NCI-H1105 (cell line): Measurements from ENCODE around the gene TRIM74.
"Not testable (repeated sequence)": the region's sequence is repeated elsewhere in the genome, so short reads cannot be mapped to it uniquely, and the experiment has no call there.

Source experiments
- DNase-seq: peaks from one replicate; lab custom pipeline; 2025; lab: John Stamatoyannopoulos, UW

Gene TRIM74

DNA sequence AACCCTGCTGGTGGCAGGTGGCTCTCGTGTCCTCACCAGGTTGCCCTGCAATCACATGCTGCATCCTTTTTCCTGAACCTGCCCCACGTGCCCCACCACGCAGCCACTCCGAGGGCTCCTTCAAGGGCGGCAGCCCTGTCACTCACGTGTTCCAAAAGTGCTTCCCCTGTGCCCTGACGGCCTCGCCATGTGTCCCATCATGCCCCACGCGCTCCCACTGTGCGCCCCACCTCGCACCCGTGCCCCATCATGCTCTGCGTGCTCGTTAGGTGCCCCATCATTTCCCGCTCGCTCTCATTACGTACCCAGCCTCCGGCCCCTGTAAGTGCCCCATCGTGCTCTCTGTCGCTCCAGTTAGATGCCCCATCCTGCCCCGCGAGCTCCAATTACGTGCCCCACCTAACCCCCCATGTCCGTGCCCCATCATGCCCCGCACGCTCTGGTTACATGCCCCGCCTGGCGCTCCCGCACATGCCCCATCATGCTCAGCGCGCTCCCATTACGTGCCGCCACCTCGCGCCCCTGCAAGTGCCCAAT lies at the start of gene TRIM74:
TRIM74 (minus strand) TSS at position 487 of the 537 bp plus-strand sequence. CDS start 3,309 bp downstream, outside the sequence.
- not testable (repeated sequence) for DNase-seq

DNA sequence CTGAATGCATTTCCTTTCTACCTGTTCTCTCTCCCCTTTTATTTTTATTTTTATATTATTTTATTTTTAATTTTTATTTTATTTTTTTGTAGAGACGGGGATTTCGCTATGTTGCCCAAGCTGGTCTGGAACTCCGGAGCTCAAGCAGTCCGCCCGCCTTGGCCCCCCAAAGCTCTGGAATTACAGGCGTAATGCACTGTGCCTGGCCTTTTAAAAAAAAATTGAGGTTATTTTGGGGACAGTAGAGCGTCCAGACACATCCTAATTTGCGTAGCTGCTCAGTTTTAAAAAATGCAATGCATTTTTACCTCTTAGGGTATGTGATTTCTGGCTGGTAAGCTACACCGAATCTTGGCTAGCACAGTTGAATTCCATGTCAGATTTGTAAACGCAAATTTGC lies 37.2 kb upstream of the TRIM74 start:
- not testable (repeated sequence) for DNase-seq

DNA sequence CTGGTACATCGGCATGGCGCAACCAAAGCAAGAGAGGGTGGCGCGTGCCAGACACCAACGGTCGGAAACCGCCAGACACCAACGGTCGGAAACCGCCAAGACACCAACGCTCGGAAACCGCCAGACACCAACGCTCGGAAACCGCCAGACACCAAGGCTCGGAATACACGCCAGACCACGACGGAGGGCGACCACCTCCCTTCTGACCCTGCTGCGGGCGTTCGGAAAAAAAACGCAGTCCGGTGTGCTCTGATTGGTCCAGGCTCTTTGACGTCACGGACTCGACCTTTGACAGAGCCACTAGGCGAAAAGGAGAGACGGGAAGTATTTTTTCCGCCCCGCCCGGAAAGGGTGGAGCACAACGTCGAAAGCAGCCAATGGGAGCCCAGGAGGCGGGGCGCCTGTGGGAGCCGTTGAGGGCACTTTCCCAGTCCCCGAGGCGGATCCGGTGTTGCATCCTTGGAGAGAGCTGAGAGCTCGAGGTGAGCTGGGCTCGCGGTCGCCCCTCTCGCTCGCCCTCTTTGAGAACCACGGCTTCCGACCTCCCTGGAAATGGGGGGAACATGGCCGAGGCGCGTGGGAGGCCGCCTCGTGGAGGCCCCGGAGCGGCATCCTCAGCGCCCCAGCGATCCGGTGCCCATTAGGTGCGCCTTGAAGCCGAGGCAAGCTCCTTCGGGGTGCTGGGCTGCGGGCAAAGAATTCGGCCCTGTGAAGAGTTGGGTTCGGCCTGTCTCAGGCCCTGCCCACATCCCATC lies 36.6 kb upstream of the TRIM74 start:
- DNase-seq, result not testable (repeated sequence)

DNA sequence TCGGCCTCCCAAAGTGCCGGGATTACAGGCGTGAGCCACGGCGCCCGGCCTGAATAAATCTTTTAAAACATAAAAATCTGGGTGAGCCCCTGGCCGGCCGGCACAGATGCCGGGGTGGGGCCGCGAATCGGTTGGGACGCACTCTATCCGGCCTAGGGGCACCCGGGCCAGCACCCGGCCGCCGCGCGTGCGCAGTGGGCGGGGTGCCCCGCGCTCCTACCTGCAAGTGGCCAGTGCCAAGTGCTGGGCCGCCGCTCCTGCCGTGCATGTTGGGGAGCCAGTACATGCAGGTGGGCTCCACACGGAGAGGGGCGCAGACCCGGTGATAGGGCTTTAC lies 36.1 kb upstream of the TRIM74 start:
- DNase-seq, result not testable (repeated sequence)

DNA sequence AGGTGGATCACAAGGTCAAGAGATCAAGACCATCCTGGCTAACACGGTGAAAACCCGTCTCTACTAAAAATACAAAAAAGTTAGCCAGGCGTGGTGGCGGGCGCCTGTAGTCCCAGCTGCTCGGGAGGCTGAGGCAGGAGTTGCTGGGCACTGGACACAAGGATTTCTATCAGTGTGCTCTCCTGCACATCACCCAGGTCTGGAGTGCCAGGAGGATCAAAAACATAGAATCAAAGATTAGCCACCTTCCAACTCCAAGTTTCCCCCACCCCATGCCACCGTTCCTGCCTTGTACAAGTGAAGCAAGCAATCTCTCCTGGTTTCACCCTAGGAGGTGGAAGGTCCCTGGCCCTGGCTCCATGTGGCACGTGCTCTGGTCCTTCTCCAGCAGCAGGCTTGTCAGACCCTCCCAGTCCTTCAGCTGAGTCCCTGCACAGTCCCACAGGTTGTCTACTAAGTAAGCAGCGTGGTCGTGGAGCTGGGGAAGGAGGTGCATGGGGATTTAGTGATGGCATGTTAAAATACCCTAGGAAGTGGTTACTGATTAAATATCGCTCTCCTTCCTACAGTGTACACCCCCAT lies 28.7 kb upstream of the TRIM74 start:
- not testable (repeated sequence) for DNase-seq

DNA sequence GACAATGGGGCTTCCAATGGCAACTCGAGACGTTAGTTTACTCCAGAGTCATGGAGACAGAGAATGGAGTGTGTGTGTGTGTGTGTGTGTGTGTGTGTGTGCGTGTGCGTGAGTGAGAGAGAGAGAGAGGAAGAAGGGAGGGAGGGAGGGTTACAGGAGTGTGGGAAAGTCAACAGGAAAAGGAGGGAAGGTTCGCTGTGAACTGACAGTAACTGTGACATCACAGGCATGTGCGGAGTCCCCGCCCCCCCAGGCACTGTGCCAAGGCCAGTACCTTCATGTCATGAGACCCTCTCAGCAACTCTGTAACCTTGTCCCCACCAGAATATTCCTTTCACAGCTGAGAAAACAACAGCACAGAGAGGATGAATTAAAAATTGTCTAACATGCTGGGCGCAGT lies 28.2 kb upstream of the TRIM74 start:
- DNase-seq, result not testable (repeated sequence)

DNA sequence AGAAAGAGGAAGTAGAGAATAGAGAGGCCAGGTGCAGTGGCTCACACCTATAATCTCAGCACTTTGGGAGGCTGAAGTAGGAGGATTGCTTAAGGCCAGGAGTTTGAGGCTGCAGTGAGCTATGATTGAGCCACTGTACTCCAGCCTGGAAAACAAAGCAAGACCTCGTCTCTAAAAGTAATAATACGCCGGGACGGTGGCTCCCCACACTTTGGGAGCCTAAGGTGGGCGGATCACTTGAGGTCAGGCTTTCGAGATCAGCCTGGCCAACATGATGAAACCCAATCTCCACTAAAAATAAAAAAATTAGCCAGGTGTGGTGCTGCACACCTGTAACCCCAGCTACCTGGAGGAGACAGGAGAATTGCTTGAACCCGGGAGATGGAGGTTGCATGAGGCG lies 26.2 kb upstream of the TRIM74 start:
- not testable (repeated sequence) for DNase-seq

DNA sequence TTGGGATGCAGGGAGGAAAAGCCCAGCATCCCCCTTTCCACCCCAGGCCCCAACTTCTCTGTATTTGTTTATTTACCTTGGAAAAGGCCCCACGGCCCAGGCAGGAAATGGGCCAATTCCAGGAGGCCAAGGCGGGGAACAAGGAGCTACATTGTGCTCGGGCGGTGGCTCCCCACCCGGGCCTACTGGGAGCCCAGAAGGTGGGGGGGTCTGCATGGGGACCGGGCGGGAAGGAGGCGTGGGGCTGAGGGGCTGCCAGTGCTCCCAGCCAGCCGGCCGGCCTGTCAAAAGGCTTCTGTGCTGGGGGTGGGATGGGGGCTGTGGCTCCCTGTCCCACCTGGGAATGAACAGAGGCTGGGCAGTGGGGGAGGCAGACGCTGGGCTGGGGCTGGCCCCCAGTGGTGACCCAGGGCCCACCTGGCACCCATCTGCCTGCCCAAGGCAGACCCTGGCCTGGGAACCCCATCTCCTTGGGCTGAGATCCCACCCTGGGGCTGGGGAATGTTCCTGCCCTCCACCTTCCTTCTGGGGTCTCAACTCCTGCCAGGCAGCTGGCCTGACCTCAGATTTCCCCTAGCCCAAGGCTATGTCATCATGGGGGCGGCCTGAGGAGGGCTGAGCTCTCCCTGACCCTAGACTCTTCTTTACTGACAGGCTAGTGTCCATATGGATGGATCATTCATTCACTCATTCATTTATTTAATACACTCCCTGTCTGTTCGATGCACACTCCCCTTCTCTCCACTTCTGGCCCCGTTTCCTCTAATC lies 21.1 kb upstream of the TRIM74 start:
- DNase-seq, result not testable (repeated sequence)

DNA sequence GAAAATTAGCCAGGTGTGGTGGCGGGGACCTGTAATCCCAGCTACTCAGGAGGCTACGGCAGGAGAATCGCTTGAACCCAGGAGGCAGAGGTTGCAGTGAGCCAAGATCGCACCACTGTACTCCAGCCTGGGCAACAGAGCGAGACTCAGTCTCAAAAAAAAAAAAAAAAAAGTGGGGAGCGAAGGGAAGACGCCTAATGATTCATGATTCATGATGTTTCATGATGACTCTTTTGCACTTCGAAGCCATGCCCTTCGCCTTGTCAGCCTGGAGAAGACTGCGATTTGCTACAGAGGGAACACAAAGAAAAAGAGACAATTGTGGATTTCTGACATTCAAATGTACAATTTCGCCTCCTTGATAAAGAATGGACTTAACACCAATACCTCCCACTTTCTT lies 12.8 kb upstream of the TRIM74 start:
- DNase-seq, result not testable (repeated sequence)

DNA sequence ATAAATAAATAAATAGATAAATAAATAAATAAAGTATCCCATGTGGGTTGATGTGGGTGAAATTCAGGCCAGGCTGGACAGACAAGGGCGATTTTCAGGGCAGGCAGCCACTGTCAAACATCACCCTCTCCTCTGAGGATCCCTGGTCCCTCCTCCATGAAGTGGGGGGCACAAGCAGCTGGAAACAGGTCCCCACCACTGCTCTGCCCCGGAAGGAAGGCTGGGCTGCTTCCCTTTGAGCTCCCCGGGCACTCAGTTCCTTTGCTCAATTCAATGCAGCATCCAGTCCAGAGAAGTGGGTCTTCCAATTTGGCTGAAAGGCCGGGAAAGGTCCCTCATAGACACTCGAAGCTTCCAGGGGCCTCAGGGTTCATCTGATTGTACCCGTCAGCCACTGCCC lies 11.1 kb upstream of the TRIM74 start:
- not testable (repeated sequence) for DNase-seq

DNA sequence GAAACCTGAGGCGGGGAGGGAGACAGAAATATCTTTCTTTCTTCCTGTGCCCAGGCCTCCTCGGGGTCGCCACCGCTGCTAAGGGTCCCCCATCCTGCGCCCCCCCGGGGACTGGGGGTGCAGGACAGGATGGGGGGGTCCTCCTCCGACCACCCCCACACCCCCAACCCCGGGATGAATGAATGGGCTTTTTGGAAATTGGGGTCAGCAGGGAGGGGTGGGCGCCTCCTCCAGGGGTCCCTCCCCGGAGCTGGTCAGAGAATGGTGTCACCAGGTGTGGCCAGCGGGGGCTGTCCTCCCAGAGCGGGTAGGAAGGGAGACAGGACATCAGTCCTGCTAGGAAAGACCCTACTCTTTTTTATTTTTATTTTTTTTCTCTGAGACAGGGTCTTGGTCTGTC lies 7.2 kb upstream of the TRIM74 start:
- not testable (repeated sequence) for DNase-seq

DNA sequence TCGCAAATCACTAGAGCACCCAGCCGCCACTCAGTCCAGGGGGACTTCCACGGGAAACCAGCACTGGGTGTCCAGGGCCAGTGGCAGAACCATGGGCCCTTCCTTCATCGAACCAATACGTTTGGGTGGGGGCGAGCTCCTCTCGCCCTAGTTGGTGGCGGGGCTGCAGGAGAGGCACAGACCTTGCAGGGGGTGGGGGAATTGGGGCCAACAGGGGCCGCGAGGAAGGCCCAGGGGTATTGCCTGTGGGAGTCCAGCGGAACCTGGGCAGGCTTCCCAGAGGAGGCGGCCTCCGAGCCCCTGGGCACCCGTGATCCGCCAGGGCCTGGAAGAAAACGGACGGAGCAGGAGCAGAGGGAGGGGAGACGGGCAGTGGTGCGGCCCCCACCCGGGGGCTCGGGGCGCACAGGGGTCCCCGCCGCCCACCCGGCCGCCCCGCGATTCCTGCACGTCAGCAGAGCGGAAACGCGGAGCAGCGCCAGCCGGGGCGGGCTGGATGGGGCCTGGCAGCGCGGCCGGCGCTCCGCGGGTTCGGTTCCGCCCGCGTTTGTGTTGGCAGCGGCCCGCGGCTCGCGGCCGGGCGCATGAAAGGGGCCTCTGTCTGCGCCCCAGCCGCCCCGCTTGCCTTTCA lies 6.5 kb upstream of the TRIM74 start:
- not testable (repeated sequence) for DNase-seq

DNA sequence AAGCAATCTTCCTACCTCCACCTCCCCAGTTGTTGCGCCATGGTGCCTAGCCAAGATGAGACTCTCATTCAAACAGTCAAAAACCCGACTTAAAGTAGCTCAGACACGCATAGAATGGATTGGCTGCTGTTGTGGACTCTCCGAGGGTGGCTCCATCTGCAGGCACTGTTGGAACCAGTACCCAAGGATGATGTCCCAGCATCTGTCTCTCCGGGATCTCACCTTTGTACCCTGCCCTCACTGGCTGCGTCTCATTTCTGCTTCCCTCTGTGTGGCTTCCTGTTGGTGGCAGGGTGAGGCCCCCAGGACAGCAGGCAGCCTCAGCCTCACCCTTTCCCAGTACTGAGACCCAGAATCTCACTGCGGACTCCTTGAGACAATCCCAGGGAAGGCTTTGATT lies 5.5 kb upstream of the TRIM74 start:
- not testable (repeated sequence) for DNase-seq

DNA sequence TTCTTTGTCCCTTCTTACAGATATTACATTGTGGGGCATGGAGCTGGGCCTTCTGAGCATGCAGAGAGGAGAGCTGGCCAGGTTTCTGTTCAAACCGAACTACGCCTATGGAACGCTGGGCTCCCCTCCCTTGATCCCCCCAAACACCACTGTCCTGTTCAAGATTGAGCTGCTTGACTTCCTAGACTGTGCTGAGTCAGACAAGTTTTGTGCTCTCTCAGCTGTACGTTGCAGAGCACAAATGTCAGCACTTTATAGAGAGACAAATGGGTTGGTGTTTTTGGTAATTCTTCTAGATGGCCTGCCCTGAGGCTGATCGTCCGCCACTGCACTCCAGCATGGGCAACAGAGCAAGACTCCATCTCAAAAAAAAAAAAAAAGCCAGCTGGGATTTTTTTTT lies 2.2 kb upstream of the TRIM74 start:
- DNase-seq, result not testable (repeated sequence)

DNA sequence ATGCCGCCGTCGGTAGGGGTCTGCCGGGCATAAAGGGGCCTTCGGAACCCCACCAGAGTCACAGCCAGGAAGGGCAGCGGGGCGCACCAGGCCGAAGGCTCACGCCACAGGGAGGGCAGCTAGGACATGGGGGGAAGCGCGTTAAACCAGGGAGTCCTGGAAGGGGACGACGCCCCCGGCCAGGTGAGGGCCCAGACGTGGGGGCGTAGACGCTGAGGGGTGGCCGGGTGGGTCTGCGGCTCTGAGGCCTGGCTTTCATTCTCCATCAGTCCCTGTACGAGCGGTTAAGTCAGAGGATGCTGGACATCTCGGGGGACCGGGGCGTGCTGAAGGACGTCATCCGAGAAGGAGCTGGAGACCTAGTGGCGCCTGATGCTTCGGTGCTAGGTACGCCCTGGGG lies 422 bp upstream of the TRIM74 start:
- DNase-seq, result not testable (repeated sequence)

DNA sequence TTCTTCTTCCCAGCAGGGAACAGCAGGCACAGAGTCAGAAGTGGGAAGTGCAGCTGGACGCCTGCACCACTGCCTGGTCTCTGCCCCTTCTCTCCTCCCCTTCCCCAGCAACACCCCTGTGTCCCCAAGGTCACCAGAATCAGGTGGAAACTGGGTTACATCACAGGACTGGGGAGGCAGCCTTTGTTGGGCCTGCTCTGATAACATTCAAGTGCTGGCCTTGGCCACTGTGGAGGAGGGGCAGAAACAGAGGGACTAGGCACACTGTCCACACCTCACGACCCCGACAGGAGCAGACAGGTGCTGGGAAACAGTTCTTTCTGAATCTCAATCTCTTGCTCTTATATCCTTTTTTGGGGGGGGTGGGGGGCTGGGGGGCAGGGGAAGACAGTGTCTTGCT lies 2.4 kb downstream of the TRIM74 start:
- DNase-seq, result not testable (repeated sequence)

DNA sequence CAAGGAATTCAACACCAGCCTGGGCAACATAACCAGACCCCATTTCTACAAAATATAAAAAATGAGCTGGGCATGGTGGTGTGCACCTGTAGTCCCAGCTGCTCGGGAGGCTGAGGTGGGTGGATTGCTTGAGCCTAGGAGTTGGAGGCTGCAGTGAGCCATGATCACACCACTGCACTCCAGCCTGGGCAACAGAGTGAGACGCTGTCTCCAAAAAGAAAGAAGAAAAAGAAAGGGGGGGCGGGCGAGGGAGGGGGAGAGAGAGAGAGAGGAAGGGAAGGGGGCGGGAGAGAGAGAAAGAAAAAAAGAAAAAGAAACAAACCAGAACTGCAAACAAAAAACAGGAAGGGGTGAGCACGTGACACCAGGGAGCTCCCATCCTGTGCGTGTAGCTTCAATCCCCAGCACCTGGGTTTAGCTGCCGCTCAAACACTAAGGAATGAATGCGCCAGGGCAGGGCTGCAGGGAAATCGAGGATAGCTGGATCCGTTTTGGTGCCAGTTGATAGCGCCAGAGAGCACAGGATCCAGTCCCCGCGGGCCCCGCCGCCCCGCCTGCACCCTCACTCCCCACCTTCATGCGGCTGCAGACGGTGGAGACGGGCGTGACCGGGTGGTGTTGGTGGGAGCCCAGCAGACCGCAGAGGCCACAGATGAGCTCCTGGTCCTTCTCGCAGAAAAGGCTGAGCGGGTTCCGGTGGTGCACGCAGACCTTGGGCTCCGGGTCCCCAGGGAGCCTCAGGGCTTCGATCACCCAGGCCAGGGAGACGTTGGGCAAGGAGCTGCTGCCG lies 3.9 kb downstream of the TRIM74 start:
- not testable (repeated sequence) for DNase-seq

DNA sequence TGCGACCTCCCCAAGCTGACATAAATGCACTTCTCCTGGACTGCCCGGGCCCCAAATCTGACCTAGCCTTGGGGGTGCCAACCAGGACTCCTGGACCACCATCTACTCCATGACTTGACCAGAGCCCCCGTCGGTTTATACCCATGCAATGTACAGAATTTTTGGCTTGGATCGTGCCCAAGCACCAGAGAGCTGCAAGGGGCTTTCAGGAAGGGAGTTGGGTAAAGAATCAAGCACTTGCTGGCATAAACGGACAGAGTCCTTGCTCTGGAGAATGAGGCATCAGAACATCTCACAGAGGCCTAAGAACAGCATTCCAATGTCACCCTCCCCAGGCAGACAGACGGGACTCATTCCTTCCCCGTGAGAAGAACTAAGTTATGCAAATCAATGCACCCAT lies 6.2 kb downstream of the TRIM74 start:
- DNase-seq, result not testable (repeated sequence)

DNA sequence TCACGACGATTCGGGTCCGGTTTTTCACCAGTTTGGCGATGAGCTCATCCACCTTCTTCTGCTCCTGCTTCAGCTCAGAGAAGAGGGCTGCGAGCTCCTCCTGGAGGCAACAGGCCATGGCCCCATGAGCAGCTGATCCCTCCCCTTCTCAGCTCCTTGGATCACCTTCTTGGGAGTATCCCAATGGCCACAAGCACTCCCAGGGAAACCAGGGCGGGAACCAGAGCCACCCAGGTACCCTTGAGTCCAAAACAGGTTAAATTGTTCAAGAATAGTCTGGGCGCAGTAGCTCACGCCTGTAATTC lies 8.0 kb downstream of the TRIM74 start:
- not testable (repeated sequence) for DNase-seq

DNA sequence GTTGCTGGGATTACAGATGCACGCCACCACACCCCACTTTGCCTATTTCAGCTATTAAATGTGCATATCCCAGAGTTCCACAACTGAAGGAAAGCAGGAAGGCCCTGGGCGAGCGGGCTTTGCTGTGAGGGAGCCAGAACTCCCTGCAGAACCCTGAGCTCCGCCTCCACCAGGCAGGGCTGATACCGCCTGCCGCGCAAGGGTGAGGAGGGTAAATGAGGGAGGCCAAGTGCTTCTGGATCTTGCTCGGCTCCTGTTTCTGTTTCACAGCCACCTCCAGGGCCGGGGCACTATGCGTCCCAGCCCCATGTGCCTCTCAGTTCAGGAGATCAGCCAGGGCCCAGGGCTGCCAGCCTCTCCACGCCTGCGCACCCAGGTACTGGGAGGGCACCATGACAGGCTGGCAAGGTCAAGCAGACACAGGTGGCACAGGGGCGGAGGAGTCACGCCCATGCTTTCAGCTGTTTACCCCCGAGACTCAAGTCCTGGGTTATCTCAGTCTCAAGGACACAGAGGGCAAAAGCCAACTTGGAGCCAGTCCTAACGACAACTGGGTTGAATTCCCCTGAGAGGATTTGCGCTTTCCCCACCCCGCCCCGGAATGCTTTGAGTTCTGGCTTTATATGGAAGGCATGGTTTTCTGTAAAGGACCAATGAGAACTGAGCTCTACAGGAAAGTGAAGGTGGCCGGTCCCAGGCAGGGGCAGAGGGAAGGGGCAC lies 8.5 kb downstream of the TRIM74 start:
- DNase-seq, result not testable (repeated sequence)

DNA sequence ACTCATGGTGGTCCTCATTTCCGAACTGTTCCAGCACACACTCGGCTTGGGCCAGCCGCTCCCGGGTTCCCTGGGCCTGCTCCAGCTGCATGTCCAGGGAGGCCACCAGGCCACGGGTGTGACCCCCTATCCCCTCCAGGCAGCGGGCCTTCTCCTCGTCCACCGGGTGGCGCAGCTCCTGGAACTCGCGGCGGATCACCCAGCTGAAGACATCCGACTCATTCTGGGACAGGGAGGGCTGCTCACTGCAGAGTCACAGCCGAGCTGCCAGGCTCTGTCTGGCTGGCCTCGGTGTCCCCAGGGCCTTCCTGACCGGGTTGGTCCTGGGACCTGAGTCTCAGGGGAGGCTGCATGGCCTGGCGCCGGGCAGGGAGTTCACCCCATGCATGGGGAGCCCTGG lies 9.2 kb downstream of the TRIM74 start:
- not testable (repeated sequence) for DNase-seq
